Liver (tissue), 3 donors: ENCODE results near the gene PITPNM1.

Source experiments
- ATF3 ChIP-seq: IDR thresholded peaks from 2 replicates; pipeline ENCODE4 v1.6.1; 2016; ENCODE audit warnings: antibody characterized with exemption
- CTCF ChIP-seq: fragments of 150-350 bp; IDR thresholded peaks from 2 replicates; pipeline ENCODE4 v1.5.1; 2017; ENCODE audit warnings: improper control_type of control experiment, low read depth, low read length; ENCODE audit not compliant: missing input control
- FOXA1 ChIP-seq: IDR thresholded peaks from 2 replicates; pipeline ENCODE4 v1.6.1; 2016; ENCODE audit warnings: antibody characterized with exemption
- GABPA ChIP-seq, 2 donors: IDR thresholded peaks in 1 of 2; conservative IDR thresholded peaks in 1 of 2; 2 replicates each; pipeline ENCODE4 v1.6.1; 2016; ENCODE audit warnings: antibody characterized with exemption in 2 of 2, mild to moderate bottlenecking in 1 of 2, moderate library complexity in 1 of 2
- HNF4A ChIP-seq, 2 donors: conservative IDR thresholded peaks; 2 replicates each; pipeline ENCODE4 v1.6.1; 2016; ENCODE audit warnings: antibody characterized with exemption in 2 of 2, mild to moderate bottlenecking in 2 of 2
- JUND ChIP-seq, 2 donors: IDR thresholded peaks; 2 replicates each; pipeline ENCODE4 v1.6.1; 2016; ENCODE audit warnings: antibody characterized with exemption in 2 of 2
- MAX ChIP-seq: IDR thresholded peaks from 2 replicates; pipeline ENCODE4 v1.6.1; 2016; ENCODE audit warnings: antibody characterized with exemption
- RAD21 ChIP-seq, 2 donors: IDR thresholded peaks; 2 replicates each; pipeline ENCODE4 v1.6.1; 2016; ENCODE audit warnings: antibody characterized with exemption in 2 of 2, mild to moderate bottlenecking in 2 of 2
- REST ChIP-seq: IDR thresholded peaks from 2 replicates; pipeline ENCODE4 v1.6.1; 2016; ENCODE audit warnings: antibody characterized with exemption, mild to moderate bottlenecking
- RXRA ChIP-seq, 2 donors: IDR thresholded peaks; 2 replicates each; pipeline ENCODE4 v1.6.1; 2017 to 2018; ENCODE audit warnings: antibody characterized with exemption in 2 of 2, mild to moderate bottlenecking in 1 of 2
- SP1 ChIP-seq: IDR thresholded peaks from 2 replicates; pipeline ENCODE4 v1.6.1; 2018; ENCODE audit warnings: antibody characterized with exemption, mild to moderate bottlenecking
- TAF1 ChIP-seq: conservative IDR thresholded peaks from 2 replicates; pipeline ENCODE4 v1.6.1; 2016; ENCODE audit warnings: antibody characterized with exemption, mild to moderate bottlenecking
- YY1 ChIP-seq: IDR thresholded peaks from 2 replicates; pipeline ENCODE4 v1.6.1; 2016; ENCODE audit warnings: antibody characterized with exemption, mild to moderate bottlenecking
- ZBTB33 ChIP-seq: IDR thresholded peaks from 2 replicates; pipeline ENCODE4 v1.6.1; 2016; ENCODE audit warnings: antibody characterized with exemption
- donor health status: healthy.
- donor health status: healthy.

GRCh38 chr11:67468759-67469507 lies 36.2 kb downstream of the PITPNM1 start, which contains the start of gene TMEM134:
- TF ChIP-seq JUND (IDR thresholded peaks at IDR 0.05) (no peak), CTCF (peak; percentile 39), FOXA1 (no peak), SP1 (peak; percentile 52), MAX (no peak), REST (no peak), YY1 (peak; percentile 94), GABPA (IDR thresholded peaks at IDR 0.05 in 1 of 2, conservative IDR thresholded peaks at IDR 0.05 in 1 of 2) (no peak), HNF4A (conservative IDR thresholded peaks at IDR 0.05) (no peak), ATF3 (no peak), RAD21 (IDR thresholded peaks at IDR 0.05) (peak; percentile 59 to 76), TAF1 (no peak), ZBTB33 (no peak), RXRA (IDR thresholded peaks at IDR 0.05) (no peak)
